T-helper 2 cell treated with Interferon-gamma antibody and Interleukin-4, amounts not matched to agents 100 ng/mL and 5 ng/mL, for 36 hours (primary cell): ENCODE measurements around the gene DDIAS. TPM values are rescaled to one million over a fixed set of nuclear protein-coding genes. Genes with fewer than 3 reads are reported as not detected.
"Not testable (repeated sequence)": the region's sequence is repeated elsewhere in the genome, so short reads cannot be mapped to it uniquely, and the experiment has no call there.

Experiments used
- intact Hi-C: fragments of 100-400 bp; cut with micrococcal nuclease; formaldehyde crosslinking; loops from one replicate; pipeline ENCODE4 v1.15.1; 2023
- total RNA-seq: library from RNA; stranded (reverse); gene quantifications from 2 replicates; pipeline ENCODE4 v1.2.3, GENCODE V29; 2022

Gene DDIAS
- total RNA-seq, 1 donor from 2014 or later = 13.9 TPM

GRCh38 chr11:82920227-82920626, 18.7 kb downstream of the DDIAS start:
- intact Hi-C loops = loop anchor here (1.0 to 2.0 kb wide), 4 partner anchors 19 to 236 kb away; partner anchors contain the start of gene DDIAS

GRCh38 chr11:82922396-82923173, 21.0 kb downstream of the DDIAS start:
- intact Hi-C loops = not testable (repeated sequence)

GRCh38 chr11:82924522-82925224, 23.1 kb downstream of the DDIAS start:
- intact Hi-C loops = no loop called here

- intact Hi-C loops = loop anchor here (1.0 to 2.0 kb wide), 3 partner anchors 21 to 145 kb away; no protein-coding TSS in a partner anchor
Observed at GRCh38 chr11:82927264-82927880, 25.8 kb downstream of the DDIAS start.

GRCh38 chr11:82929121-82929520, 27.6 kb downstream of the DDIAS start:
- intact Hi-C loops = no loop called here

GRCh38 chr11:82930229-82930628, 28.7 kb downstream of the DDIAS start:
- intact Hi-C loops = no loop called here

- intact Hi-C loops = no loop called here
Observed at GRCh38 chr11:82930734-82931133, 29.2 kb downstream of the DDIAS start.

GRCh38 chr11:82932564-82932963, 31.0 kb downstream of the DDIAS start:
- intact Hi-C loops = no loop called here

- intact Hi-C loops = no loop called here
Observed at GRCh38 chr11:82936261-82936660, 34.7 kb downstream of the DDIAS start.

GRCh38 chr11:82937554-82937953, 36.0 kb downstream of the DDIAS start:
- intact Hi-C loops = no loop called here

- intact Hi-C loops = no loop called here
Observed at GRCh38 chr11:82939456-82939855, 37.9 kb downstream of the DDIAS start.

GRCh38 chr11:82942376-82942775, 40.8 kb downstream of the DDIAS start:
- intact Hi-C loops = no loop called here

GRCh38 chr11:82943430-82943829, 41.9 kb downstream of the DDIAS start:
- intact Hi-C loops = not testable (repeated sequence)

- intact Hi-C loops = no loop called here
Observed at GRCh38 chr11:82944198-82944597, 42.7 kb downstream of the DDIAS start.

- intact Hi-C loops = not testable (repeated sequence)
Observed at GRCh38 chr11:82945041-82945440, 43.5 kb downstream of the DDIAS start.

- intact Hi-C loops = no loop called here
Observed at GRCh38 chr11:82945682-82946081, 44.1 kb downstream of the DDIAS start.

- intact Hi-C loops = no loop called here
Observed at GRCh38 chr11:82949352-82949751, 47.8 kb downstream of the DDIAS start.

GRCh38 chr11:82950502-82950901, 49.0 kb downstream of the DDIAS start:
- intact Hi-C loops = not testable (repeated sequence)

GRCh38 chr11:82955736-82956453, 54.4 kb downstream of the DDIAS start:
- intact Hi-C loops = loop anchor here (1.0 kb wide), 1 partner anchor 330 kb away; the partner anchor contains the start of gene CCDC90B

GRCh38 chr11:82959987-82960778, 58.6 kb downstream of the DDIAS start:
- intact Hi-C loops = loop anchor here (1.0 to 5.0 kb wide), 11 partner anchors 11 to 326 kb away; partner anchors contain the start of genes ANKRD42, CCDC90B, DDIAS and RAB30
